MM.1S (cell line): ENCODE measurements around the gene CPSF2.

ENCODE experiments used
- DNase-seq: peaks from one replicate; pipeline ENCODE4 v3.0.0-alpha.2; 2015
- H2AFZ ChIP-seq: fragments of 300-600 bp; sonication (generic); 2 replicates; pipeline ENCODE4 v1.6.0; 2016; ENCODE audit warnings: antibody characterized with exemption, low read length
- H3F3A ChIP-seq: fragments of 300-600 bp; sonication (generic); 2 replicates; pipeline ENCODE4 v1.6.1; 2016; ENCODE audit warnings: mild to moderate bottlenecking, antibody characterized with exemption, low read length, moderate library complexity, mixed read lengths; ENCODE audit not compliant: insufficient read depth
- H3K27ac ChIP-seq: fragments of 300-600 bp; sonication (generic); 2 replicates; pipeline ENCODE4 v1.5.1; 2016; ENCODE audit warnings: mild to moderate bottlenecking, low read length
- H3K27me3 ChIP-seq: fragments of 300-600 bp; sonication (generic); replicated peaks from 2 replicates; pipeline ENCODE4 v1.6.0; 2016; ENCODE audit warnings: low read length; ENCODE audit not compliant: insufficient read depth
- H3K36me3 ChIP-seq: fragments of 300-600 bp; sonication (generic); replicated peaks from 2 replicates; pipeline ENCODE4 v1.6.1; 2016; ENCODE audit warnings: mild to moderate bottlenecking, low read length, mixed read lengths; ENCODE audit not compliant: insufficient read depth
- H3K4me1 ChIP-seq: fragments of 300-600 bp; sonication (generic); 2 replicates; pipeline ENCODE4 v1.6.1; 2016; ENCODE audit warnings: low read length, mixed read lengths
- H3K4me2 ChIP-seq: fragments of 300-600 bp; sonication (generic); 2 replicates; pipeline ENCODE4 v1.6.0; 2016; ENCODE audit warnings: low read depth, low read length
- H3K4me3 ChIP-seq: fragments of 300-600 bp; sonication (generic); 2 replicates; pipeline ENCODE4 v1.5.1; 2016; ENCODE audit warnings: low read length, mixed read lengths
- H3K79me2 ChIP-seq: fragments of 300-600 bp; sonication (generic); 2 replicates; pipeline ENCODE4 v1.6.1; 2016; ENCODE audit warnings: mixed run types, low read length, mixed read lengths
- H3K9ac ChIP-seq: fragments of 300-600 bp; sonication (generic); 2 replicates; pipeline ENCODE4 v1.6.1; 2016; ENCODE audit warnings: low read length, mixed read lengths
- H3K9me2 ChIP-seq: fragments of 300-600 bp; sonication (generic); replicated peaks from 2 replicates; pipeline ENCODE4 v1.6.1; 2016; ENCODE audit warnings: mild to moderate bottlenecking, low read length, mixed read lengths; ENCODE audit not compliant: insufficient read depth
- H3K9me3 ChIP-seq: fragments of 300-600 bp; sonication (generic); replicated peaks from 2 replicates; pipeline ENCODE4 v1.6.1; 2016; ENCODE audit warnings: mild to moderate bottlenecking, low read length, mixed read lengths; ENCODE audit not compliant: insufficient read depth
- H4K20me1 ChIP-seq: fragments of 300-600 bp; sonication (generic); 2 replicates; pipeline ENCODE4 v1.6.1; 2016; ENCODE audit warnings: mild to moderate bottlenecking, low read length, moderate library complexity, mixed read lengths; ENCODE audit not compliant: insufficient read depth
- EZH2 ChIP-seq: fragments of 300-600 bp; sonication (generic); optimal IDR thresholded peaks from 2 replicates; pipeline ENCODE3; 2017; ENCODE audit warnings: low read depth, mild to moderate bottlenecking, antibody characterized with exemption, low read length, mixed read lengths
- EZH2phosphoT487 ChIP-seq: fragments of 300-600 bp; sonication (generic); IDR thresholded peaks from 2 replicates; pipeline ENCODE4 v1.6.1; 2018; ENCODE audit warnings: antibody characterized with exemption, low read length
- TF ChIP-seq, protein P1 (sequence below): fragments of 300-600 bp; sonication (generic); IDR thresholded peaks from 2 replicates; pipeline ENCODE4 v1.5.1; 2016; ENCODE audit warnings: antibody characterized with exemption, low read length, mixed read lengths

CPSF2 gene

GRCh38 chr14:92161521-92161920 lies 39.8 kb downstream of the CPSF2 start:
- H3F3A ChIP-seq = no peaks in the 10 kb centered on the region
- no peak overlapping the region for H3K4me2 ChIP-seq
- H2AFZ ChIP-seq = no peak overlapping the region
- no peaks in the 10 kb centered on the region; the same call in 1 of the 2 replicates for H3K36me3 ChIP-seq
- no peaks in the 10 kb centered on the region for H3K9me2 ChIP-seq
- H3K79me2 ChIP-seq = no peaks in the 10 kb centered on the region
- H3K9ac ChIP-seq = no peak overlapping the region
- TF ChIP-seq, protein P1, sequence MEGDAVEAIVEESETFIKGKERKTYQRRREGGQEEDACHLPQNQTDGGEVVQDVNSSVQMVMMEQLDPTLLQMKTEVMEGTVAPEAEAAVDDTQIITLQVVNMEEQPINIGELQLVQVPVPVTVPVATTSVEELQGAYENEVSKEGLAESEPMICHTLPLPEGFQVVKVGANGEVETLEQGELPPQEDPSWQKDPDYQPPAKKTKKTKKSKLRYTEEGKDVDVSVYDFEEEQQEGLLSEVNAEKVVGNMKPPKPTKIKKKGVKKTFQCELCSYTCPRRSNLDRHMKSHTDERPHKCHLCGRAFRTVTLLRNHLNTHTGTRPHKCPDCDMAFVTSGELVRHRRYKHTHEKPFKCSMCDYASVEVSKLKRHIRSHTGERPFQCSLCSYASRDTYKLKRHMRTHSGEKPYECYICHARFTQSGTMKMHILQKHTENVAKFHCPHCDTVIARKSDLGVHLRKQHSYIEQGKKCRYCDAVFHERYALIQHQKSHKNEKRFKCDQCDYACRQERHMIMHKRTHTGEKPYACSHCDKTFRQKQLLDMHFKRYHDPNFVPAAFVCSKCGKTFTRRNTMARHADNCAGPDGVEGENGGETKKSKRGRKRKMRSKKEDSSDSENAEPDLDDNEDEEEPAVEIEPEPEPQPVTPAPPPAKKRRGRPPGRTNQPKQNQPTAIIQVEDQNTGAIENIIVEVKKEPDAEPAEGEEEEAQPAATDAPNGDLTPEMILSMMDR = no peak
- no peak overlapping the region for H3K4me3 ChIP-seq
- H3K4me1 ChIP-seq = no peaks in the 10 kb centered on the region
- no peaks in the 10 kb centered on the region for H4K20me1 ChIP-seq
- no peak overlapping the region for H3K27ac ChIP-seq
- no peaks in the 10 kb centered on the region for H3K27me3 ChIP-seq
- no peak for DNase-seq
- no peaks in the 10 kb centered on the region for H3K9me3 ChIP-seq

GRCh38 chr14:92164958-92165357 lies 43.2 kb downstream of the CPSF2 start:
- H3K36me3 ChIP-seq = no peaks in the 10 kb centered on the region; the same call in 1 of the 2 replicates

GRCh38 chr14:92173668-92174067 lies 51.9 kb downstream of the CPSF2 start:
- Histone ChIP-seq H3K4me3 (no peak overlapping the region), H3K4me1 (no peaks in the 10 kb centered on the region), H3K9ac (no peak overlapping the region), H3K4me2 (no peak overlapping the region), H3K27me3 (no peaks in the 10 kb centered on the region), H3K9me2 (no peaks in the 10 kb centered on the region), H3K36me3 (no peaks in the 10 kb centered on the region), H3K27ac (no peak overlapping the region), H4K20me1 (no peaks in the 10 kb centered on the region), H2AFZ (no peak overlapping the region), H3F3A (no peaks in the 10 kb centered on the region), H3K9me3 (no peaks in the 10 kb centered on the region), H3K79me2 (no peaks in the 10 kb centered on the region)
- TF ChIP-seq EZH2phosphoT487 = no peak
- TF ChIP-seq EZH2 = no peak
- TF ChIP-seq, protein P1 = no peak
- no peak for DNase-seq

More at GRCh38 chr14:92164958-92165357, 43.2 kb downstream of the CPSF2 start:
- H4K20me1 ChIP-seq = no peaks in the 10 kb centered on the region
- TF ChIP-seq EZH2 = no peak
- no peak for TF ChIP-seq EZH2phosphoT487
- TF ChIP-seq, protein P1 = no peak
- H3K4me3 ChIP-seq = no peak overlapping the region
- H3K79me2 ChIP-seq = no peaks in the 10 kb centered on the region
- no peaks in the 10 kb centered on the region for H3K9me3 ChIP-seq
- H3K27me3 ChIP-seq = no peaks in the 10 kb centered on the region
- DNase-seq = no peak
- H3K9me2 ChIP-seq = no peaks in the 10 kb centered on the region
- no peak overlapping the region for H3K4me2 ChIP-seq
- H3F3A ChIP-seq = no peaks in the 10 kb centered on the region
- H3K4me1 ChIP-seq = no peaks in the 10 kb centered on the region
- no peak overlapping the region for H3K9ac ChIP-seq
- H2AFZ ChIP-seq = no peak overlapping the region
- H3K27ac ChIP-seq = no peak overlapping the region
